MCF 10A (cell line): Measurements from ENCODE around the gene TRIM71. TPM values are rescaled to one million over a fixed set of nuclear protein-coding genes. Genes with fewer than 3 reads are reported as not detected.

ENCODE experiments used
- BruUV-seq: library from RNA; stranded (reverse); fragments of 400-500 nt; replicated peaks from 2 replicates; lab custom pipeline; 2021; lab: Mats Ljungman, UMichigan
- CTCF ChIA-PET: fragments of 300-600 bp; sonication (Branson Sonifier 250); formaldehyde crosslinking; extraction: SDS; loops from one replicate; lab custom pipeline; 2021; ENCODE audit warnings: antibody characterized with exemption, inconsistent platforms; lab: Yijun Ruan, JAX
- POLR2A ChIA-PET: fragments of 300-600, 350-650 bp; sonication (Branson Sonifier 250); formaldehyde crosslinking; extraction: SDS; loops from one replicate; lab custom pipeline; 2020; ENCODE audit warnings: antibody characterized with exemption, inconsistent platforms; lab: Yijun Ruan, JAX
- DNase-seq: peaks from one replicate; pipeline ENCODE4 v3.0.0-alpha.2; 2018; ENCODE audit not compliant: unreplicated experiment
- H3K27ac Mint-ChIP-seq: one replicate; pipeline ENCODE4 v1.8.0; 2022; ENCODE audit warnings: mild to moderate bottlenecking, low read depth, mixed read lengths; ENCODE audit not compliant: unreplicated experiment
- H3K27me3 Mint-ChIP-seq: one replicate; pipeline ENCODE4 v1.8.0; 2022; ENCODE audit warnings: mixed read lengths; ENCODE audit not compliant: insufficient read depth, unreplicated experiment
- H3K36me3 Mint-ChIP-seq: one replicate; pipeline ENCODE4 v1.8.0; 2022; ENCODE audit warnings: mild to moderate bottlenecking, moderate library complexity, mixed read lengths; ENCODE audit not compliant: insufficient read depth, unreplicated experiment
- H3K4me1 Mint-ChIP-seq: one replicate; pipeline ENCODE4 v1.8.0; 2022; ENCODE audit warnings: mixed read lengths; ENCODE audit not compliant: insufficient read depth, unreplicated experiment
- H3K4me3 Mint-ChIP-seq: one replicate; pipeline ENCODE4 v1.8.0; 2022; ENCODE audit warnings: mild to moderate bottlenecking, moderate library complexity, mixed read lengths; ENCODE audit not compliant: unreplicated experiment
- H3K9me3 Mint-ChIP-seq: one replicate; pipeline ENCODE4 v1.8.0; 2022; ENCODE audit warnings: mixed read lengths; ENCODE audit not compliant: unreplicated experiment
- intact Hi-C: fragments of 100-400 bp; cut with micrococcal nuclease; formaldehyde crosslinking; loops from 2 replicates; pipeline ENCODE4 v1.14.1; 2022
- total RNA-seq: library from RNA; stranded (reverse); gene quantifications from 2 replicates; pipeline ENCODE4 v1.2.3, GENCODE V29; 2022
- TF ChIP-seq, protein P1 (sequence below): fragments of 200-600 bp; IDR thresholded peaks from one replicate; pipeline ENCODE4 v1.8.0; 2022; ENCODE audit warnings: antibody characterized with exemption, mild to moderate bottlenecking; ENCODE audit not compliant: unreplicated experiment

TRIM71 gene
- total RNA-seq, 1 experiment from 2014 or later, result 0.05 TPM

DNA sequence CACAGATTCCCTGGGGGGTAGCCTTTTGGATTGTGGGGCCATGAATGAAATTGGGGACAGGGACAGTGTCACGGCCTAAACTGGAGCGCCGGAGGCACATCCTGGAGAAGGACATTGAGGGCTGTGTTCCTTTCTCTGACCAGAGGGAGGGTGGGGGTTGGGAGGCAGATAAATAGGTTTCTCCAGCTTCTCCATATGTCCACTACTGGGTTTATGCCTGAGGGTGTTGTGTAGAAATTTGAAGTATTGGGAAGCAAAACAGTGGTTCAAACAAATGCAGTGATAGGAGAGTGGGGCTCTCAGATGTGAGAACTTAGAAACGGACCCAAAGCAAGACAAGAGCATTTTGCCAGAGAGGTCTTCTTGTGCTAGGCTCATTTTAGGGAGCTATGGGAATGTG is 34.3 kb downstream of the TRIM71 start:
- TF ChIP-seq, protein P1, sequence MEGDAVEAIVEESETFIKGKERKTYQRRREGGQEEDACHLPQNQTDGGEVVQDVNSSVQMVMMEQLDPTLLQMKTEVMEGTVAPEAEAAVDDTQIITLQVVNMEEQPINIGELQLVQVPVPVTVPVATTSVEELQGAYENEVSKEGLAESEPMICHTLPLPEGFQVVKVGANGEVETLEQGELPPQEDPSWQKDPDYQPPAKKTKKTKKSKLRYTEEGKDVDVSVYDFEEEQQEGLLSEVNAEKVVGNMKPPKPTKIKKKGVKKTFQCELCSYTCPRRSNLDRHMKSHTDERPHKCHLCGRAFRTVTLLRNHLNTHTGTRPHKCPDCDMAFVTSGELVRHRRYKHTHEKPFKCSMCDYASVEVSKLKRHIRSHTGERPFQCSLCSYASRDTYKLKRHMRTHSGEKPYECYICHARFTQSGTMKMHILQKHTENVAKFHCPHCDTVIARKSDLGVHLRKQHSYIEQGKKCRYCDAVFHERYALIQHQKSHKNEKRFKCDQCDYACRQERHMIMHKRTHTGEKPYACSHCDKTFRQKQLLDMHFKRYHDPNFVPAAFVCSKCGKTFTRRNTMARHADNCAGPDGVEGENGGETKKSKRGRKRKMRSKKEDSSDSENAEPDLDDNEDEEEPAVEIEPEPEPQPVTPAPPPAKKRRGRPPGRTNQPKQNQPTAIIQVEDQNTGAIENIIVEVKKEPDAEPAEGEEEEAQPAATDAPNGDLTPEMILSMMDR, result no peak
- ChIA-PET POLR2A (interaction anchor here (0.6 to 1.9 kb wide), 4 partner anchors 14 to 72 kb away, joined by 3 to 6 read pairs (median 4); no protein-coding TSS in a partner anchor), CTCF (interaction anchor here (0.8 kb wide), 1 partner anchor 79 kb away, joined by 3 read pairs; no protein-coding TSS in a partner anchor)
- Mint-ChIP-seq H3K9me3 (no peaks in the 10 kb centered on the region), H3K27ac (no peak overlapping the region), H3K36me3 (no peaks in the 10 kb centered on the region), H3K27me3 (no peaks in the 10 kb centered on the region), H3K4me3 (no peak overlapping the region), H3K4me1 (peaks cover 10% of the 10 kb centered on the region)
- intact Hi-C loops, result no loop called here
- no peak for DNase-seq
- BruUV-seq, result no TSS peak

DNA sequence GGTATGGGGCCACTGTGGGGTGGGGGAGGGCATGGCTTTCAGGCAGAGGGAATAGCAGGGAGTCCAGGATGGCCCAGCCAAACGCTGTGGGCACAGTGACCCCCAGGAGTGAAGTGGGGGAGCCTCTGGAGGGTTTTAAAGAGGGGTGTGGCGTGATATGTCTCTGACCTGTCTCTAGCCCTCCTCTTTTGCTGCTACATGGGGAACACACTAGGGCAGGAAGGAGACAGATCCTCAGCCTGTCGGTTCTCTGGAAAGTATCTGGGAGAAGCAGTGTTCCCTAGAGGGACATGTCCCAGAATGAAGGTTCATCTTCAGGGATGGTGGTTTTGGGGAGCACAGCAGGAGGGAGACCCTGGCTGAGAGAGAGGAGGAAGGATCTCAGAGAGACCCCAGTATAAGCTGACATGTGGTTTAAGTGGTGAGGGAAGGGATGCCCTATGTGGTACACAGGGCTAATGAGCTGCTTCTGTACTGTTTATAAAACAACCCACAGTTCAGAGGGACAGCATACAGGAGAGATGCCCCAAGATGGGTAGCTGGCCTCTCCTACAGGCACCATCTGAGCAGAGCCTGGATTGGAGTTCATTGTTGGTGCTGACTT is 37.7 kb downstream of the TRIM71 start:
- Mint-ChIP-seq H3K27ac (no peak overlapping the region), H3K27me3 (no peaks in the 10 kb centered on the region), H3K4me3 (no peak overlapping the region), H3K9me3 (no peaks in the 10 kb centered on the region), H3K4me1 (peaks cover 11% of the 10 kb centered on the region), H3K36me3 (no peaks in the 10 kb centered on the region)
- POLR2A ChIA-PET, result interaction anchor here (0.7 kb wide), 1 partner anchor 40 kb away, joined by 3 read pairs; no protein-coding TSS in a partner anchor
- intact Hi-C loops, result no loop called here
- no TSS peak for BruUV-seq
- CTCF ChIA-PET, result interaction anchor here (0.5 to 0.8 kb wide), 2 partner anchors 29 to 76 kb away, joined by 4 read pairs; no protein-coding TSS in a partner anchor
- no peak for DNase-seq
- TF ChIP-seq, protein P1, result no peak

DNA sequence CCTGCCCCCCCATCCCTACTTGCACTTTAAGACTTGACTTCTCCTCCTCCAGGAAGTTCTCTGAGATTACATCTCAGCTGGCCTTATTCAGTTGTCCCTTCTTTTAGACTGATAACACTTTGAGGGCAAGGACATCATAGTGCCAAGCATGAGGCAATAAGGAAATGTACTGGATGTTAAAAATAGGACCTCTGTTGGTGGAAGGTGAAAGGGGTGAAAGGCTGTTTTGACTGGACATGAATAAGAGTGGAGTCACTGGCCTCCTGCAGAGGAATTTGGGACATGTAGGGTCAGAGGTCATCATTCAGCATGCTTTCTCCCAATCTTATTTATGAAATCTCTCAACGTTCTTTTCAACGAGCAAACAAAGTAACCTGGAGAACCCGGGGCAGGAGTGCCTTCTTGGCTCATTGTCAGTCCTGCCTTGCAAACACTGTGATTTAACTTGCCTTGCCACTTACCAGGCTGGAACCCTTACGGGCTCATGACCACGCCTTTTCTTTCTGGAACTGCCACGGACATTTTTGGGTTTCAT is 38.6 kb downstream of the TRIM71 start:
- H3K9me3 Mint-ChIP-seq, result no peaks in the 10 kb centered on the region
- BruUV-seq, result no TSS peak
- intact Hi-C loops, result no loop called here
- no peak overlapping the region for H3K4me3 Mint-ChIP-seq
- H3K27ac Mint-ChIP-seq, result no peak overlapping the region
- no peaks in the 10 kb centered on the region for H3K36me3 Mint-ChIP-seq
- no peaks in the 10 kb centered on the region for H3K27me3 Mint-ChIP-seq
- TF ChIP-seq, protein P1, result no peak
- CTCF ChIA-PET, result interaction anchor here (0.8 kb wide), 1 partner anchor 75 kb away, joined by 4 read pairs; no protein-coding TSS in a partner anchor
- POLR2A ChIA-PET, result interaction anchor here (0.7 to 1.1 kb wide), 2 partner anchors 12 to 40 kb away, joined by 3 to 4 read pairs; no protein-coding TSS in a partner anchor
- H3K4me1 Mint-ChIP-seq, result peaks cover 11% of the 10 kb centered on the region
- peak; percentile 18 for DNase-seq

DNA sequence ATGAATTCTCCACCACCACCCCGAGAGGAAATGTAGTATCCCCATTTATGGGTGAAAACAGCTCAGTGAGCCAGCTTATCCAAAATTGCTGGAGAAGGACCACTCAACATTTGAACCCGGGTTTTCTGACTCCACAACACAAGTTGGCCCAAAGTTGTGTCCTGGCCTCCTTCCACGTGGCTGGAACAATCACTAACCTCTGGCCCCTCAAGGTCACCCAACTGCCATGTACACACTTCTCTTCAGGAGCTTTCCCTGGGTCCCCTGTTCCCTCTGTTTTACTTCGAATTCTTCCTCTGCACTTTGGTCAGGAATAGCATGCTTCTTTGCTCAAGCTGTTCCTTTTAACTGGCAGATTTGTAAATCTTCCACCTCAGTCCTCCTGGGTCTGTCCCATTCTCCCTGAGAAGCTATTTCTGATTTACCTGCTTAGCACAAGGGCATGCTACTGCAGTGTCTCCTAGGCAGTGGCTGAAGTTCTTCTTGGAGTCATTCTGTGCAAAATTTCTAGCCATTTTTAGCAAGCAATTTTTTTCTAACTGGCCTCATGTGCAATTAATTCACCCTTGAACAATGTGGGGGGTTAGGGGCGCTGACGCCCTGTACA is 39.2 kb downstream of the TRIM71 start:
- BruUV-seq, result no TSS peak
- peaks cover 11% of the 10 kb centered on the region for H3K4me1 Mint-ChIP-seq
- TF ChIP-seq, protein P1, result no peak
- ChIA-PET POLR2A (interaction anchor here (0.8 to 1.1 kb wide), 2 partner anchors 12 to 15 kb away, joined by 3 to 4 read pairs; no protein-coding TSS in a partner anchor), CTCF (interaction anchor here (0.7 kb wide), 1 partner anchor 291 kb away, joined by 4 read pairs; no protein-coding TSS in a partner anchor)
- H3K36me3 Mint-ChIP-seq, result no peaks in the 10 kb centered on the region
- no peak overlapping the region for H3K27ac Mint-ChIP-seq
- intact Hi-C loops, result no loop called here
- H3K27me3 Mint-ChIP-seq, result no peaks in the 10 kb centered on the region
- DNase-seq, result no peak
- H3K9me3 Mint-ChIP-seq, result no peaks in the 10 kb centered on the region
- H3K4me3 Mint-ChIP-seq, result no peak overlapping the region
